IPS-NIHi7 (cell line): ENCODE data around the gene BATF3.

ENCODE experiments used
- DNase-seq: peaks from one replicate; pipeline ENCODE4 v3.0.0; 2012; ENCODE audit warnings: mixed read lengths; ENCODE audit errors: extremely low spot score

Gene BATF3

GRCh38 chr1:212703991-212704564 is 4.4 kb upstream of the BATF3 start:
- no peak for DNase-seq

- no peak for DNase-seq
Observed at GRCh38 chr1:212702672-212703071, 3.0 kb upstream of the BATF3 start.

GRCh38 chr1:212701910-212702309 is 2.3 kb upstream of the BATF3 start:
- DNase-seq, result no peak

GRCh38 chr1:212700892-212701819 is 1.5 kb upstream of the BATF3 start:
- DNase-seq, result peak; percentile 53

GRCh38 chr1:212700223-212700891 is 717 bp upstream of the BATF3 start:
- DNase-seq, result no peak

- DNase-seq, result peak; percentile 81
Observed at GRCh38 chr1:212699104-212699624, 476 bp downstream of the BATF3 start.

- DNase-seq, result no peak
Observed at GRCh38 chr1:212698467-212699103, 1.1 kb downstream of the BATF3 start.

- DNase-seq, result no peak
Observed at GRCh38 chr1:212696721-212697331, 2.8 kb downstream of the BATF3 start.

- no peak for DNase-seq
Observed at GRCh38 chr1:212692774-212693644, 6.6 kb downstream of the BATF3 start.

GRCh38 chr1:212691561-212692071 is 8.0 kb downstream of the BATF3 start:
- DNase-seq, result no peak

GRCh38 chr1:212690816-212691403 is 8.7 kb downstream of the BATF3 start:
- no peak for DNase-seq

- no peak for DNase-seq
Observed at GRCh38 chr1:212689758-212690529, 9.7 kb downstream of the BATF3 start.

- DNase-seq, result no peak
Observed at GRCh38 chr1:212689196-212689725, 10.4 kb downstream of the BATF3 start.

GRCh38 chr1:212688341-212689047 is 11.1 kb downstream of the BATF3 start:
- DNase-seq, result no peak

- DNase-seq, result no peak
Observed at GRCh38 chr1:212687811-212688210, 11.8 kb downstream of the BATF3 start.

GRCh38 chr1:212686591-212686990 is 13.0 kb downstream of the BATF3 start:
- DNase-seq, result no peak

GRCh38 chr1:212686069-212686468 is 13.6 kb downstream of the BATF3 start:
- no peak for DNase-seq

GRCh38 chr1:212685429-212685828 is 14.2 kb downstream of the BATF3 start:
- no peak for DNase-seq
